Measurements from ENCODE around the gene KAZALD1.

KAZALD1 gene

GRCh38 chr10:101099901-101100300 lies 38.1 kb downstream of the KAZALD1 start:
- no peak for DNase-seq

DNA sequence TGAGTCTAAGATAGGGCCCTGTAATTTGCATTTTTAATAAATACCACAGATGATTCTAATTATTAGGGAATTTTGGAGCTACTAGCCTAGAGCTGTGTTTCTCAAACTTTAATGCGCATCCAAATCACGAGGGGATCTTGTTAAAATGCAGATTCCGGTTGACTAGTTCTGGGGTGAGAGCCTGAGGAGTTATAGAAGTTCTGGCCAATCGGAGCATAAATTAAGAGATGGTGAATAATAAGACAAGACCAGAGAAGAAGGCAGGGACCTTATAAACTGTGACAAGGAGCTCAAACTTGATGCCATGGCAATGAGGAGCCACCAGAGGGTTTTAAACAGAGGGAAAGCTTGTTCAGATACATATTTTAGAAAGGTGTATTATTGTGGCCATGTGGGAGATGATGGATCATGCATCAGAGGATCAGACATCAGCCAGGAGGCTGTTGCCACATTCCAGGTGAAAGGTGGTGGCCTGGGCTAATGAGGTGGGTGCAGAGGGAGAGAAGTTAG lies 39.6 kb downstream of the KAZALD1 start:
- DNase-seq = no peak

- no peak for DNase-seq
Observed at GRCh38 chr10:101103430-101103829, 41.6 kb downstream of the KAZALD1 start.

GRCh38 chr10:101106351-101106750 lies 44.6 kb downstream of the KAZALD1 start:
- DNase-seq = no peak

DNA sequence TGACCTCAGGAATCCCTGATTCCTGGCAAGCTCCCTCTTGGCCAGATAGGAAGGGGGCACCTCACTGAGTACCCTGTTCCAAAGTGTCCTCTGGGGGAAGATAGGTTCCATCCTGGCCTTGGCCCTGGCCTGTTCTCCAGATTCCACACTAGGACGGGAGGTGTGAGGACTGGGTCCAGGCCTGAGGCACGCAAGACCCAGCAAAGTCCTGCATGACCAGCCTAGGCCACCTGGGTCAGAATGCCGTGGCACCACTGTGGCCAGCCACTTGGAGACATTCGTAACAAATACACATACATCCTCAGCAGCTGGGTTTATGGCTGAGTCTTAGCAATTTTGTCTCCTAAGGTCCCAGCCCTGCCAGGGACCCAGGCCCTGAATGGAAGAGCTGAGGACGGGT lies 46.0 kb downstream of the KAZALD1 start:
- no peak for DNase-seq

DNA sequence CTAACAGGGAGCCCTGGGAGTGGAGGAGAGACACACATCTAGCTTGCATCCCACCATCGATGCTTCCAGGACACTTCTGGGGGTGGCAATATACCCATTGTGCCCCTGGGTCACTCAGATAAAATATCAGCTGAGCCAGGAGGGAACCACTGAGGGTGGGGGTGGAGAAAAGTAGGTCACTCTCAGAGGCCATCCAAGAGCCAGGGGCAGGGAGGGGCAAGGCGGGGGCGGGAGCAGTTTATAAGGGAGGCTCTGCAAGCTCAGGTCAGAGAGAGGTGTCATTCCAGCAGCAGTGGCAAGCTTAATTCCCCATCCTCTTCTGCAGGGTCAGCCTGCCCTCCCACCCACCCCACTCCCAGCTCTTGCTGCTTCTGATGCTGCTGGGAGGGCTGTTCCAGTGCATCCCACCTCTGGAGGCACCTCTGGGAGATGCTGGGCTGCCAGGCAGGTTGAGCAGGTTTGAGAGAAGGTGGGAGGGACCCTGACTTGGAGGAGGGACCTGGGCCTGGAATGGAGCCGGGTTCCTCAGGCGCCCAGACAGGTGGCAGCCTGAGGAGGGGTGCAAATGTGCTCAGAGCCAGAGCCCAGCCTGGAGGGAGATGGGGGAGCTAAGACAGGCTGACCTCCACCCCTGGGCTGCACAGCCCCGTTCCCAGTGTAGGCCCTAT lies 49.2 kb downstream of the KAZALD1 start:
- no peak for DNase-seq

DNA sequence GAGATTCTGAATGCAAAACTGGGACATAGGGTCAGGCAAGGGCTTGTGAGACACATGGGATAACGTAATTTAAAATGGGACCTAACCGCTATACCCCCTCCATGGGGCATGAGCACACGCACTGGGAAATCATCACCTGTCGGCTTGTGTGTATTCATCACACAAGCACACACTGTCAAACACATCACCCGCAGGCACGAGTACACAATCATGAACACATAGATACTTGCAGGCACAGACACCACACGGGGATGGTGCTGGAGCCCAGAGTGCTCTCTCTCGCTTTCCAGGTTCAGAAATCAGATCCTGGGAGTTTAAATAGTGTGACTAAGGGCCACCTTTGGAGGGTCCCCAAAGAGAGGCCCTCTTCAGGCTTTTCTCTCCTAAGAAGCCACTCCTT lies 49.8 kb downstream of the KAZALD1 start:
- DNase-seq = no peak

DNA sequence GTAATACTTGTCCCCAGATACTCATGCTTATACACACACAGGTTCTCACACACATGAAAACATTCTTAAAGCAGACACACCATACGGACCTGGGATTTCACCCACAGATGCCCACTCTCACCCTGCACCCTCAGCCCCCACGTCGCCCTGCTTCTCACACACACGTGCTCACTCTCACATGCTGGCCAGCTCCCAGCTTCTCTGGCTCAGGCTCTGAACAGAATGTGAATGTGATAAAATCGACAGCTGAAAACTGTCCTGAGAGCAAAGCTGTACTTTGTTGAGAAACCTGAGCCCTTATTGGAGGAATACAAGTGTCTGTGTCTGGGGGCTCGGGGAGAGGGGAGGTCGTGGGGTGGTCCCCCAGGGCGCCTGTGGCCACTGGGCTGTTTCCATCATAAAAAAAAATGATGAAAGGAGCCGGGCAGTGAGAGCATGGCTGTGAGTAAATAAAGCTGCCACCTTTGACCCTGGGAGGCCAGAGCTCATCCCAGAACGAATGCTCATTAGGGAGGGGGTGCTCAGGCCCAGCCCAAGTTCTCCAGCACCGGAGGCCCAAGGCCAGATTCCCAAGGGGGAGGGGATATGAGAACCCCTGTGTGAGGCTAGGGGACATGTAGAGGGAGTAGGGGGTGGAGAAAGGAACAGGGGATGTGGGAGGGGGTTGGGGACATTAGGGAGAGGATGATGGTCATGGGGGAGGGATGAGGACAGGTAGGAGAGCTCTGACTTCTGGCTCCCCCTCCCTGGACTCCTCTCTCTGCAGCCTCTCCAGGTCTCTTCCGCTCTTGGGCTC lies 51.2 kb downstream of the KAZALD1 start:
- no peak for DNase-seq

DNA sequence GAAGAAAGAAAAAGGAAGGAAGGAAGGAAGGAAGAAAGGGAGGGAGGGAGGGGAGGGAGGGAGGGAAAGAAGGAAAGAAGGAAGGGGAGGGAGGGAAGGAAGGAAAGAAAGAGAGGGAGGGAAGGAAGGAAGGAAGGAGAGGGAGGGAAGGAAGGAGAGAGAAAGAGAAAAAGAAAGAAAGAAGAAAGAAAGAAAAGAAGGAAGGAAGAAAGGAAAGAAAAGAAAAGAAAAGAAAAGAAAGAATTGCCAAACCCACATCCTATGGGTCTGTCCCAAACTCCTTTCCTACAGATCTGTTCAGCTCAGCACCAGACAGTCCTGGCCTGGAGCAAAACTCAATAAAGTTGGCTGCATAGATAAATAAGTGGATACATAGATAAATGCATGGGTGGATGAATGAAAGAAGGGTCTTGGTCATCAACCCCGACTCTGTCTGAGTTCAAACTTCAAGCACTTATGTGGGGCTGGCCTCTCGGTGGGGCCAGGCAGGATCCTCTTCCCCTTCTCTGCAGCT lies 52.2 kb downstream of the KAZALD1 start:
- no peak for DNase-seq

- no peak for DNase-seq
Observed at GRCh38 chr10:101114646-101115045, 52.9 kb downstream of the KAZALD1 start.

Data from activated effector memory CD4-positive, alpha-beta T cell treated with anti-CD3 and anti-CD28 coated beads, Interleukin-2, amount 50 U/mL, for 16 hours (primary cell).